GM19455 (cell line): ENCODE results near the gene RACK1.
"Not testable (repeated sequence)": the region's sequence is repeated elsewhere in the genome, so short reads cannot be mapped to it uniquely, and the experiment has no call there.

Experiments
- ATAC-seq: cut with Tn5 transposase; IDR thresholded peaks from one replicate; pipeline ENCODE4 v1.9.1; 2021; ENCODE audit not compliant: unreplicated experiment

Gene RACK1

DNA sequence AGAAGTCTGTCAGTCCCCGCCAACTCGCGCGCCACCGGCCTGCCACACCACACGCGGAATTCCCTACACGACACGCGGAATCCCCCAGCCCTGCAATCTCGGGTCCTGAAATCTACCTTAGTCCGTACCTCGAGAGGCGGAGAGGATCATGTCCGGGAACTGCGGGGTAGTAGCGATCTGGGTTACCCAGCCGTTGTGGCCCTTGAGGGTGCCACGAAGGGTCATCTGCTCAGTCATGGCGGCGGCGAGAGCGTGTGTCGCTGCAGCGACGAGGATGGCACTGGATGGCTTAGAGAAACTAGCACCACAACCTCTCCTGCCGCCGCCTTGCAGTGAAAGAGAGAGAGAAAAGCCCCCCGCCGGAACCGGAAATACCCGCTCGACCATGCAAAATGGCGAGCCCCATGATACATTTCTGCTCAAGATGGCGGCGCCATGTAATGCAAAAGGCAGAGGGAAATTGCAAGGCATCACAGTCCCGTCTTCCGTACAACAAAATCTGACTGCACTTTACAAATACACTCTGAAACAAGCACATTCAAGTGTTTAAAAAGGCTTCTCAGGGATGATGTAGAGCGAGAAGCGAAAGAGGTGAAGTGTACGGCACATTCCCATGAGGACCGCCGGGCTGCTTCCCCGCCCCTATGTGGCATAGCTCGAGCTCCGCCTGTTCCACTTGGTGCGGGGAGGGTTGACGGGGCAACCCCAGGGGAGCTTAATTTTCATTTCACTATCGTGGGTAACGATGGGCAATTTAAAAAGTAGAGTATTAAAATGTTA, at the start of gene RACK1:
RACK1 (minus strand) TSS at position 343 of the 780 bp plus-strand sequence; CDS start at position 237, 106 bp downstream.
- peak; percentile 56 for ATAC-seq

DNA sequence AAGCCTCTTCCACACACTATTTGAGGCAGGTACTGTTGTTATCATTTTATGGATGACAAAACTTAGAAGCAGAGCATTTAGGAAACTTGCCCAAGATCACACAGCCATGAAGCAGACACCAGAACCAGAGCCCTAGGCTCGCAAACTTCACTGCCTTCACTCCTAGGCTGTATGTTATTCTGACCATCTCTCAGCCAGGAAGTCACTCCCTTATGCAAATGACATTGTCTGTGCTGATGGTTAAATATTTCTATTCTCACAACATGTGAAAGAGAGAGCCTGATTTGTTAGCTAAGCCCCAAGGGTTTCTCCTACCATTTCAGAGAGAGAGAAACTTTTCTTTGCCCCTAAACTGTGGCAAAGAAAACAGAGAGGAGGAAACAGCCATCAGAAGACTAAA, 43.6 kb upstream of the RACK1 start:
- not testable (repeated sequence) for ATAC-seq

DNA sequence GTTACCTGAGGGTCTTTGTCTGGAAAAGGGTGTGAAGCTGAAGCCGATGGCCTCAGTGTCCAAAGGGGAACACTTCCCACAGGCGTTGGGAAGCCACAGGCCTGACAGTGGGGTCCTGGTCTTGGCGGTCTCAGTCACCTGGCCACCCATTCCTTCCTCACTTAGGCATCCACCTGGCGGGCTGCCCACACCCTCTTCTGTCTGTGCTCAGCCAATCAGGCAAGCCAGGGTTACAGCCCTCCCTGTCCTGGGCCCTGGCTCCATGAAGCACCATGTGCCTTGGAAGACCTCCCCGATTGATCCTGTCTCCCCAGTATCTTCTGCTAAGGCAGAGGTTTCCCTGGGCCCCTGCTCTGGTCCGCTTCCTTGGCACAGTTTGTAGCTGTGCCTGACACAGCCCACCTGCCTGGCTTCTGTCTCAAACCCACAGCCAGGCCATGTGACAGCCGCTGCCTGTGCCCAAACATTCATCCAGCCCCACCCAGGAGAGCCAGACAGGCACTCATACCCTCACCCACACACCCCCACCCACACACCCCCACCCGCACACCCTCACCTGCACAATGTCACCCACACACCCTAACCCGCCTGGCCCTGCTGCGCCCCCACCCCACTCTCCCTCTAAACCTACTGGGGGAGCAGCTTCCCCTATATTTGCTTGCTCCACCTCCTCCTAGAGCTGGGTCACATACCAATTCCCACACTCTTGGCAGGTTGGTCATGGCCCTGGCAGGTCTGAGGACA, 42.4 kb upstream of the RACK1 start:
- not testable (repeated sequence) for ATAC-seq

DNA sequence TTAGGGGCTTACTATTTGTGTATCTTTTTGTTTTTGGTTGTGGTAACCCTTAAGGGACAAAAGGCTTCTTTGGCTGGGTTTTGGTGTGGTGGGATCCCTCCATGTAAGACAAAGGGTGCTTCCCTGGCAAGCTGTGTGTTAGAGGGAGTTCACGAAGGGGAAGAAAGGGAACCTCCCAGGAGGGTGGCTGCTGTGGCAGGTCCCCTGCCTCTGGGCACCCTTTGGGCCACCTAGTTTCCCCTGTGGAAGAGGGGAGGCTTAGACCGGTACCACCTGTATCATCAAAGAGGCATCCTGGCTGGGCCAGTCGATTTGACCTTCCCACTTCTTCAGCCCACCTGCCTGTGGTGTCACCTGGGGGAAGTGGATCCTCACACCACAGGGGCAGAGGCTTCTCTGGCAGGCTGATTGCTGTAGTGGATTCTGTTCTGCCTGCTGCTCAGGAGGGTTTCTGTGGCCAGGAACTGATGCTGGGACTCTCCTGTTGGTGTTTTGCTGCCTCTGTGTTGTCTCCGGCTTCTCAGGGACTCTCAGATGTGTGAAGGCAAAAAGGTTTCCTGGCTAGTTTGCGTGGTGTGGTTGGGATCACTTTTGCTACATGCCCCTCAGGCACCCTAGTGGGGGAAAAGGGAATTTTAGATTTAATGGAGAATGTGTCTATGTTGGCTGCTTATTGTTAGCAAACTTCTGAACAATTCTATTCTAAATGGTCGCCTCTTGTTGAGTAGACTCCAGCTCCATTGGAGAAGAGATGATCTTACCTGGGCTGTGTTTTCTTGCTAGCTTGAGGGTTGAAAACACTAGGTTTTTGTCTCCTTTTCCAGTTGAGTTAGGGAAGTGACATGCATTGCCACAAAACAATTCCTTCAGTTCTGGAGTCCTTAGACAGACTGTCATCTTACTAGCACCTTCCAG, 40.4 kb upstream of the RACK1 start:
- not testable (repeated sequence) for ATAC-seq

DNA sequence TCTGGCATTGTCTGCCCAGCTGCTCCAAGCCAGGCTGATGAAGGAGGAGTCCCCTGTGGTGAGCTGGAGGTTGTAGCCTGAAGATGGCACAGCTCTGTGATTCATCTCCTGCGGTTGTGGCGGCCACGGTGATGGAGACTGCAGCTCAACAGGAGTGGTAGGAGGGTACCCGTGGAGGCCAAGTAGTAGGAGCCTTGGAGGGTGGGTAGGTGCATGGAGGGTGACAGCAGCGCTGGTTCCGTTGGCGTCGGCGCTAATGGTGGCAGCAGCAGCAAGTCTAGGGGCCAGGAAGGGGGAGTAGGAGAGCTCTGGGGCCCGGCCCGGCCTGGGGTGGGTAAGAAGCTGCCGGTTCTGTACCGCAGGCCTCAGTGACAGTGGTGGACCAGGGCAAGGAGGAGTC, 39.6 kb upstream of the RACK1 start:
- no peak for ATAC-seq

DNA sequence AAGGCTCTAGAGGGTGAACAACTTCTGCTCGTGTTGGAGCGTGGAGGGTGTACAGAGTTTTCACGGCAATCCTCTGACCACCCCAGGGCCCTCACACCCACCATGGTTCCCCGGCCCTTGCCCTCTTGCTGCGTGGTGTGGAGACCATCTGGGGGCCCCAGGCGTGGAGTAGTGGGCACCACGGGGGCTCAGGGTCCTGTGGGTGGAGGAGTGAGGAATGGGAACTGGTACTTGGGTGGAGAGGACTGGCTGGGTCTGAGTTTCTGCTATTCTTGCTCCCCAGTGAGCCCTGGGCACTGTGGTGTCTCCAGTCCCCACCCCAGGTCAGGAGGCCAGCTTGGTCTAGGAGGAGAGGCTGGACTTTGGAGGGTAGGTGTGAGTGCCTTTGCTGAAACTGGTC, 39.2 kb upstream of the RACK1 start:
- no peak for ATAC-seq

DNA sequence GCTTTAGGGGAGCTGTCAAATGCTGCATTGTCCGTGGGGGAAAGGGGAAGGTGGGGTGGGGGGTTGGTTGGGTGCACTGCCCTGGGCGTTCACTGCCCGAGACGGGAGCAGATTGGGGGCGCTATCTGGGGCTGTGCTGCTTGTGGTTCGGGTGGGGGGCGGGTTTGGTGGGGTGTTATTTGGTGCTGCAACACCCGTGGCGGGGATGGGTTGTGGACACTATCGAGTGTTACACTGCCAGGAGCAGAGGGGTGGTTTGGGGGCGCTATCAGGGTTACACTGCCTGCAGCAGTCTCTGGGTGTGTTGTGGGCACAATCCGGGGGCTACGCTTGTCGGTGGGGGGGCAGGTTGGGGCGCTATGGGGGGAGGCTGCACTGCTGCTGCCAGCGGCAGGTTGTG, 38.7 kb upstream of the RACK1 start:
- ATAC-seq: not testable (repeated sequence)

DNA sequence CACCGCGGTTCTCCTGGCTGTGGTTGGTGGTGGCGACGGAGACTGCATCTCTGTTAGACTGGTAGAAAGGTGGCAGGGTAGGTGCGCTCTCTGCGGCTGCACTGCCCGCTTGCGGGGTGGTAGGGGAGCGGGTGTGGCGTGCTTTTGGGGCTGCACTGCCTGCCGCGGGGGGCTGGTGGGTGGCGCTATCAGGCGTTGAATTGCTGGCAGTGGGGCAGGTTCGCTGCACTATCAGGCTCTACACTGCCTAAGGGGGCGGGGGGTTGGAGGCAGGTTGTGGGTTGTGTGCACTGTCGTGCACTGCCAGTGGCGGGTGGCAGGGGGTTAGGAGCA, 38.2 kb upstream of the RACK1 start:
- ATAC-seq: no peak

DNA sequence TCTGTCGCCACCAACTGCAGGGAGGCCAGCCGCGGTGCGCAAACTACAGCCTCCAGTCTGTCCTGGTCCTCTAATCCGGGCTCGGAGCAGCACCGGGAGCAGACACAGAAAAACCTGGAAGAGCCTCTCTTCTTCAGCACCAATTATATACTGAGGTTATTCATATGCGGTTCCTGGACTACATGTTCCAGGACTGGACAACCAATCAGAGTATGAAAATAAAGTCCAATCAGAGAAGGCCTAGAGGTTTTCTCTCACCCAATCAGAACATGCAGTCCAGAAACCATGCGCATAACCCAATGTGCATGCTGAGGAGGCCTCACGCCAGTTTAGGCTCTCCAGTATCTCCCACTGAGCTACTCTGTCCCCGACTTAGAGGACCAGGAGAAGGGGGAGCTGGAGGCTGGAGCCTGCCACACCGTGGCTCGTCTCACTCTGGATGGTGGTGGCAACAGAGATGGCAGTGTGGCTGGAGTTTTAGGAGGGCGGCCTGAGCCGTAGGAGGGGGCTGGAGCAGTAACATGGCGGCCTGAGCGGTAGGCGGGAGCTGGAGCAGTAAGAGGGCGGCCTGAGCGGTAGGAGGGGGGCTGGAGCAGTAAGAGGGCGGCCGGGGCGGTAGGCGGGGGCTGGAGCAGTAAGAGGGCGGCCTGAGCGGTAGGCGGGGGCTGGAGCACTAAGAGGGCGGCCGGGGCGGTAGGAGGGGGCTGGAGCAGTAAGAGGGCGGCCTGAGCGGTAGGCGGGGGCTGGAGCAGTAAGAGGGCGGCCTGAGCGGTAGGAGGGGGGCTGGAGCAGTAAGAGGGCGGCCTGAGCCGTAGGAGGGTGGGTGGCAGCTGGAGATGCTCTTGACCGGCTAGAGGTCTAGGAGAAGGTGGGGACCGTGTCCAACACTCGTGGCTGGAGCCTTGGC, 37.6 kb upstream of the RACK1 start:
- ATAC-seq: no peak

DNA sequence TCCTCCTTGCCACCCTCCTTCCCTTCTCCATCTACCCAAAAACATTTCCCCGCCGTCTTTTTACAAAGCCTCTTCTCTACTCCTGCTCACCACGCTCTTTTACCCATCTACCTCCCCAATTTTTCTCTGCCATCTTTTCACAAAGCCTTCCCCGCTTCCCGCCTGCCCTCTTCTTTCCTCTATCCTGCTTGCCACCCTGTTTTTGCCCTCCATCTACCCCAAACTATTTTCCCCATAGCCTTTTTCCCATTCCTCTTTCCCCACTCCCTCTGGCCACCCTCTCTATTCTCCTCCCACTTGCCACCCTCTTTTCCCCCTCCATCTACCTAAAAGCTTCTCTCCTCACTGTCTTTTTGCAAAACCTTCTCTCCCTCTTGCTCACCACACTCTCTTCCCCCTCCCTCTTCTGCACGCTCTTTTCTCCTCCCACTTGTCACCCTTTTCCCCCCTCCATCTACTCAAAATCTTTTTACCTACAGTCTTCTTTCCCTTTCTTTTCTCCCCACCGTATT, 36.6 kb upstream of the RACK1 start:
- no peak for ATAC-seq

DNA sequence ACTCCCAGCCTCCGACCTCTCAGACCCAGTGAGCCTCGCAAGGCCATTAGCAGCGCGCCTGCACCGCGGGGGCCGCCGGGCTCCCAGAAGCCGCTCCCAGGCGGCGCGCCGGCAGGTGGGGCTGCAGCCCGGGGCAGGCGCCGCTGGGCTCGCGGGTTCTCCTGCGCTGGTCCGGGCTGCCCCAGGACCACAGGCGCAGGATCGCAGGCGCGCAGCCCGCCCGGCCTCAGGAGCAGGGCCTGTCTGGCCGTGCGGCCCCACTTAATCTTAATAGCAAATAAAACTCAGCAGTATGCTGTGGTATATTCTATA, 29.7 kb upstream of the RACK1 start:
- ATAC-seq: not testable (repeated sequence)

DNA sequence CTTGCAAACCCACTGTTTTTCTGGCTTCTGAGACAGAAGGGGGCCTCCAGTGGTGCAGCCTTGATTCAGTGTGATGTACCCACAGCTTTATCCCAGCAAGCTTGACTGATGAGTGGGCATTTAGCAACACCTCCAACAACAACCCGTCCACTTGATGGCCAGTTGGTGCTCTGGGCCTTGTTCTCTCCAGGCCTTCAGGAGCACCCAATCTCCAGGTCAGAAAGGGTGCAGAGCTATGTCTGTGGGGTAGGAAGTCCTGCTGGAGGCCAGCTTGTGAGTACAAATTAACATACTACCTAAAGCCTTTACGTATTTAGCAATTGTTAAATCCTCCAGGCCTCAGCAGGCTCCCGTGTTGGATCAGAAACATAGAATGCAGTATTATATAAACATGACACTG, 27.4 kb upstream of the RACK1 start:
- ATAC-seq: no peak

DNA sequence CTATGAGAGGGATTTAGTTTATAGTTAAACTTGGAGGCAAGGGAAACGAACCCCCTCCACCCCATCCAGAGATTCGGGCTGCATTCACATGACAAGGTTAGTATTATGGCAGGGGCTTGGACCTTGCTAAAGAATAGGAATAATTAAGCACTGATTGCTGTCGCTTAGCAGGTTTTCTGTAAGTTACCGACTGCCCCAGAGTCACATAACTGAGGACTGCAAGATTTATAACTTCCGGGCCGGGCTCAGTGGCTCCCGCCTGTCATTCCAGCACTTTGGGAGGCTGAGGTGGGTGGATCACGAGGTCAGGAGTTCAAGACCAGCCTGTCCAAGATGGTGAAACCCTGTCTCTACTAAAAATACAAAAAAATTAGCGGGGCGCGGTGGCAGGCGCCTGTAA, 24.2 kb upstream of the RACK1 start:
- not testable (repeated sequence) for ATAC-seq

DNA sequence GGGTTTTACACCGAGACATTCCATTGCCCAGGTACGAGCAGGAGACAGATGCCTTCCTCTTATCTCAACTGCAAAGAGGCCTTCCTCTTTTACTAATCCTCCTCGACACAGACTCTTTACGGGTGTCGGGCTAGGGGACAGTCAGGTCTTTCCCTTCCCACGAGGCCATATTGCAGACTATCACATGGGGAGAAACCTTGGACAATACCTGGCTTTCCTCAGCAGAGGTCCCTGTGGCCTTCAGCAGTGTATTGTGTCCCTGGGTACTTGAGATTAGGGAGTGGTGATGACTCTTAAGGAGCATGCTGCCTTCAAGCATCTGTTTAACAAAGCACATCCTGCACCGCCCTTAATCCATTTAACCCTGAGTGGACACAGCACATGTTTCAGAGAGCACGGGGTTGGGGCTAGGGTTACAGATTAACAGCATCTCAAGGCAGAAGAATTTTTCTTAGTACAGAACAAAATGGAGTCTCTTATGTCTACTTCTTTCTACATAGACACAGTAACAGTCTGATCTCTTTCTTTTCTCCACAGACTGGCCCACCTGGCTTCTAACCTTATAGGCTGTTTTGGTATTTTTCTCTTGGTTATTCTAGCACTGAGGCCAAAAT, 23.7 kb upstream of the RACK1 start:
- not testable (repeated sequence) for ATAC-seq

DNA sequence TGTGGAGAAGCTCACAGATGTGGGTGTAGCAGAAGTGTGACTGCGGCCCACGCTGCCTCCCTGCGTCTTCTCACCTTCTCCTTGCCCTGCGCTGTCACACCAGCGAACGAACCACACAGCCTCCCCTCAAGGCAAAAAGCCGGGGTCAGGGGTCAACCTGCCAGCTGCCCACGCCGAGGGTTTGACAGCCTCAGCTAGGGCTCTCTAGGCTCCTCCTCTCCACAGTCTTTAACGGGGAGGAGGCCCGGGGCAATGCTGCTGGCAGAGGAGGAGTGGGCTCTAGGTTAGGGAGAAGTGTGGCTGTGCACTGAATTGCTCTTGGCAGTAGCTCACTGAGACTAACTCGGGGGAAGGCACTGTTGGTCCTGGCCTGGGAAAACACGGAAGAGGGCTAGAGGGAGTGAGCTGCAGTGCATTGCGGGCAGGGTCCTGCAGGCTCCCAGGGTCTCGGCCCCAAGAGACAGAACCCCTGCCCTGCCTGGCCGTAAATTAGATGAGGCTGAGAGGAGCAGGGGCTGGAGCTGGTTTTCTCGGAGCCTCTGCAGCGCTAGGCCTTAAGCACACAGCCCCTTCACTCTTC, 21.5 kb upstream of the RACK1 start:
- no peak for ATAC-seq

DNA sequence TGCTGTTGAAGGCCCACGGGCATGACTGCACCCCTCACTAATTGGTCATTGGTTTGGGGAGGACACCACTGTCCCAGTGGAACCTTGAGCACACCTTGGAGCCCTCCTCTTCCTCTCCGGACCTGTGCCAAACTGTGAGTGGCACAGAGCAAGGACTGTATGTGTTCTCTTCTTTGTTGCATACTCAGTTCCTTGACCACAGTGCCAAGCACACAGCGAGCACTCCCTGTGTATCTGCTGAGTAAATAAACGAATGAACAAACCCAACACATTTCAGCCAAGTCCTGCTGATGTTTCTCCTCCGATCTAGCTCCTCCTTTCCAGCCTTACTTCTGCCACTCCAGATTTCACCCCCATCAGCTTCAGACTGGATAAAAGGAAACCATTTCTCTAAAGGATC, 19.9 kb upstream of the RACK1 start:
- ATAC-seq: no peak

DNA sequence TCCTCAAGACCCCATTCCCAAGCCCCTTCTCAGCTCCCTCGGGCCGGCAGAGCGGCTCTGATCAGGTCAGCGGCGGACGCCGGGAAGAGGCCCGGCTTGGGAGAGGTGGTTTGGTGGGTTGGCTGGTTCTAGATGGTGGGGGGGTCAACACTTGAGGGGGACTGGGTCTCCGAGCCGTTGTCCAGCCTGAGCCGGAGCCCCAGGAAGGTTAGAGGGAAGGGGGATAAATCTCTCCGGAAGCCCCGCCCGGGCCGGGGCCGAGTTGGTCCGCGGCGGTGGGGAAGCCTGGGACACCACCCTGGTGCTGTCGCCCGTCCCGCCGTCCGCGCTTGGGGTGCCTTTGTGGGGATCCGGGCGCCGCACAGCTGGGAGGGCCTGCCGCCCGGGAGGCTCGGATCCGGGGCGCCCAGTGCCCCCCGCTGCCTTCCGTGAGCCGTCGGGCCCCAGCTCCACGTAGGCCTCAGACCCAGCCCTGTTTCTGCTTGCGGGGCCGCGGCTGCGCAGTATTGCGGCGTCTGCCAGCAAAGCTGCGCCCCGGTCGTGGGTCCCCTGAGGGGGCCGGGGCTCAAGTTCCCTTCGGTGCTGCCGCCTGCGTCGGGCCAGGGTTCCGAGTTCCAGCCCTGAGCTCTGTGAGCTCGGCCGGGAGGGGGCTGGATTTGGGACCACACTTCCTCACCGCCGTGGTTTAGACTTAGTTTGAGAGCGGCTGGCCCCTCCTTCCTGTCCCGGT, 17.8 kb upstream of the RACK1 start:
- peak; percentile 59 for ATAC-seq

DNA sequence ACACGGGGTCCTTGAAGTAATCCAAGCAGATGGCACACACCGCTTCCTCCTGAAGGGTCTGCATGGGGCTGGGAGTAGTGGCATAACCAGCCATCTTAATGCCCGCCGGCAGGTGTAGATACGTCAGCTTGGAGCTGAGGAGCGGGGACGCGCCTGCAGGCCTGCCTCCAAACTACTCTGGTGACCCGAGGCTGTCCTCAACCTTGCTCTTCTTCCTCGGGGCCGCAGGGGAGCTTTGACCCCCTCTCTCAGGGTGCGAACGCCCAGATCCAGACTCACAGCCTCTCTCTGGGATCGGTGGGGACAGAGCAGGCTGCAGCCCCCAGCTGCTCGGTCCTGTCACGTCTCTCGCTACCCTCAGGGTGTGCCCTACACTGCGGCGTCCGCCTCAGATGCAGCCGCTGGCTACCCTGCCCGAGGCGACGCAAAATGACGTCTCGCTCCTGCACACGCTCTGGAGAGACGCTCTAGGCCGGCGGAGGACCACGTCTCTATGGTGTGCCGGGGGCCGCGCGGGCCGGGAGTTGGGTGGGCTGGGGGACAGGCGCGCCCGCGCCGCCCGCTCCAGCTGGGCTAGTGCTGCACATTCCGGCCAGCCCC, 17.1 kb upstream of the RACK1 start, which contains the start of gene TRIM52:
TRIM52 (minus strand) TSS at position 424 of the 600 bp plus-strand sequence; CDS start at position 94, 330 bp downstream.
- peak; percentile 80 for ATAC-seq
